HS-5 (cell line): ENCODE results near the gene CDH2.

ENCODE experiments used
- DNase-seq: peaks from one replicate; pipeline ENCODE4 v3.0.0-alpha.2; 2012; ENCODE audit warnings: low read depth

Gene CDH2

DNA sequence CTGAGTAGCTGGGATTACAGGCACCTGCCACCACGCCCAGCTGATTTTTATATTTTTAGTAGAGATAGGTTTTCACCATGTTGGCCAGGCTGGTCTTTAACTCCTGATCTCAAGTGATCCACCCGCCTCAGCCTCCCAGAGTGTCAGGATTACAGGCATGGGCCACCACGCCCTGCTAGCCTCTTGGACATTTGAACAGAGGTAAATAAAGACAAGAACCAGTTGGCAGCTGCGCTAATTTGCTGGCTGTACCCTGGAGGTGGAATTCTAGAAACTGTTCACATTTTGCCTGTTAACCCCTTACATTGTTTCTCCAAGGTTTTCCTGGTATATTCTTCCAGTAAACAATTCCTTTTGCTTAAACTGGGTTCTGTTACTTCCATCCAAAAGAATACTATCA lies 132.9 kb downstream of the CDH2 start:
- DNase-seq = no peak

DNA sequence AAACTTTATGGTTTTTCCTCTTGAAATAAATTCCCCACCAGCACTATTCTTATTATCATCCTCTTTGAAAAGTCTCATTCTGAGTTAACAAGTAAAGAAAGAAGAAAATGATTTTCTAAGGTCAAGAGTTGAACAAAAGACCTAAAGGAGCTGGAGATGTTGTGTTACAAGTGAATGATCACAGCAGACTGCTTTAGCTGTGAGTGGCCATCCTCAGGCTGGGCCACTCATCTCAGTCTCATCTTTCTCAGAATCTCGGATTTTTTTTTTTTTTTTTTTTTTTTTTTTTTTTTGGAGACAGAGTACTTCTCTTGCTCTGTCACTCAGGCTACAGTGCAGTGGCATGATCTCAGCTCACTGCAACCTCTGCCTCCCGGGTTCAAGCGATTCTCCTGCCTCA lies 133.3 kb downstream of the CDH2 start:
- DNase-seq = no peak

DNA sequence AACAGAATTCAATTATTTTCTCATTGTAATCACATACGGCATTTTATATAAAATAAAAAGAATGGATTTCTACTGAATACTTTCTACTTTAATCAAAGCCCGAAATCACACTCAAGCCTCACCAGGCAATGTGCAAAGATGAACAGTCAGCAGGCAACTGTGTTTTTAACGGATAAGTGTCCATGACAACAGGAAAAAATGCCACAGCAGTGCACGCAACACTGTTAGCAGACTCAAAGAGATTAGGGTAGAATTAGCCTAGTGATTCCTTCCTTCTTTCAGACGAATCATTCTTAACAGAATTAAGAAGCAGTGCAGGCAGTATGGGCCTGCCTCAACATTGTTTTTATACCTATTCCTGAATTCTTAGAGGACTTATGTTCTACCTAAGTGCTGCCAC lies 135.6 kb downstream of the CDH2 start:
- no peak for DNase-seq

DNA sequence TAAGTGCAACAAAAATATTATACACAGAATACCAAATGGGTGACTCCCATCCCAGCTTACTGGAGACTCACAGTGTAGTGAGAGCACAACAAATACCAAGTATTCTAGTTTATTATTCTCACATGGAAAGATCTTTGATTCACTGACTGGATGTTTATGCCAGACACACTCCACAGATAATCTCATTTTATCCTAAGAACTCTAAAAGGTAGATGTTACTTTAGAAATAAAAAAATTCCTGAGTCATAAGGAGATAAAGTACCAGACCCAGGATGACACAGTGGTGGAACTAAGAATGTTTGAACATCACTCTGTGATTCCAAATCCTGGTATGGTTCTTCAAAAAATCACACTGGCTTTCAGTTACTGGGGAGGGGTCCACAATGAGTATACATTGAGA lies 136.2 kb downstream of the CDH2 start:
- no peak for DNase-seq

DNA sequence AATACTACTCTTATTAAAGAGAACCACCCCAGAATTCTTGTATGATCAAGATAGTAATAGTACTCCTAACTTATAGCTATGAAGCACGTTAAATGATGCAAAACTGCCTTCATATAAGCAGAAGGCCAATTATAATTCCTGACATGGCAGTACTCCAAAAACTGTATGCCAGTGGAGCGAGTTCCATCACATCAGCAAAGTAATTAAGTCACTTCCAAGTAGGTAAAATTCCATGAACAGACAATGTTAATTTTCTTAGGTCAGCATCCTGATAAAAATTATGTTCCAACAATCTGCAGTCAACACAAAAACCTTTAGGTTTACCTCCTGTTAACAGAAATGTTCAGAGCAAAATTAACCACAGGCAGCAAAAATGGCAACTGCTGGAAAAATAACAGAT lies 136.7 kb downstream of the CDH2 start:
- DNase-seq = no peak

DNA sequence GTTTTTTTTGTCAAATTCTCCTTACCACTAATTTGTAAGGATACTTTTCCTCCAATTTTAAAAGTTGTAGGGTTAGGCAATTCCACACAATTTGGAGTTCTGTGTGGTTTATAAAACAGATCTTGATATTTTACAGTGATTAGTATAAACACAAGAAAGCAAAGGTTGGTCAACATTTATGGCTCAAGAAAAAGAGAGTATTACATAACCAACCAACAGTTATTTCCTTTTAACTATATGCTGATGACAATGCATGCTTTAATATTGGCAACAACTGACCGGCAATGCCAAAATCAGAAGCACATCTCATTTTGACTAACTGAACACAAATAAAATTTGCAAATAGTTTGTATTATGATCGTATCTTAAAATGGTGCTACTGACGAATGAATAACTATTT lies 137.2 kb downstream of the CDH2 start:
- DNase-seq = no peak

DNA sequence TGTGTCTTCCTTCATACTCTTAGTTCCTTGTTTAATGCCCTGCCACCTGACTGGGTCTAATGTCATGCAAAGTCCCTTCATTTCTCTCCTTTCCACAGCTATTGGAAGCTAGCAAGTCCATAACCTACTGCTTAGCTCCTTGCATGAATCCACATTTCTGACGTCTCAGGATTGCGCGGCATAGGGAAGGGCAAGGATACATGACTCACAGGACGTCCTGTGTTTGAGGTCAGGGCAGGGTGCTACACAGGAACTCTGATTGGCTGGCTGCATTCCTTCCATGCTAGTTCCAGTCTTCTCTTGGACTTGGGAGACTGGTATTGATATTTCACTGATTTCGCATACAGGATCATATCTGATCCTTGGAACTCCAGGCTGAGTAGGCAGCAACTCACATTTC lies 137.9 kb downstream of the CDH2 start:
- no peak for DNase-seq

DNA sequence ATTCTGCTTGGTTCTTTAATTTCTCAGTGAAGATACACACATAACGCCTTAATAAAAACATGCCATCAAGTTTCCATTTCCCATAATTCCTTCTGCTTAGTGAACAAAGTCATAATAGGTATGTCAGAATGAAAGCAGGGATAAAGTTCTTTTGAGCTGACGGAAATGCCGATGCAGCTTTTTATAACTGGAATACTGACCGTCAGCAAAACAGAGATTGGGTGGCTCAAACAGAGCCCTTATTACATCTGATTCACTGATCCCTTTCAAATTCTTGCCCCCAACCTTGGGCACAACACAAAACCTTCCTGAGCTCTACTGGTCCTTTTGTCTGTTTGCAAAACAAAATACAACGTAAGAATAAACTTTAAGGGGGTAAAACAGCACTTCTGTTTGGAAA lies 140.4 kb downstream of the CDH2 start:
- DNase-seq = no peak

DNA sequence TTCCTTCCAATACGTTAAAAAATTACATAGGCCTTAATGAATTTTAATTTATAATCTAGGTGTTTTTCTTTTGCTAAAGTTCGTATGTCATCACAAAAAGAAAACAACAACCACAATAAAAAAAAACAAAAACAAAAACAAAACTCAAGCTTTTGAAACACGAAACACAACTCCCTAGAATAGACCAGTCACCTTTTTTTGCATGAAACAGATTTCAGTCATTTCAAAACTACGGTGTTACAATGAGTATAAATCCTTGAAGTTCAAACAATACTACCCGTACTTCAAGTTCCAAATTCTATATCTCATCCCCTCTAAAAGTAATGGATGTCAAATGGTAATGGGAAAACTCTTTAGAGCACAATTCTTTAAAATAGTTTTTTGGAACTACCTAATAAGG lies 142.4 kb downstream of the CDH2 start:
- no peak for DNase-seq

DNA sequence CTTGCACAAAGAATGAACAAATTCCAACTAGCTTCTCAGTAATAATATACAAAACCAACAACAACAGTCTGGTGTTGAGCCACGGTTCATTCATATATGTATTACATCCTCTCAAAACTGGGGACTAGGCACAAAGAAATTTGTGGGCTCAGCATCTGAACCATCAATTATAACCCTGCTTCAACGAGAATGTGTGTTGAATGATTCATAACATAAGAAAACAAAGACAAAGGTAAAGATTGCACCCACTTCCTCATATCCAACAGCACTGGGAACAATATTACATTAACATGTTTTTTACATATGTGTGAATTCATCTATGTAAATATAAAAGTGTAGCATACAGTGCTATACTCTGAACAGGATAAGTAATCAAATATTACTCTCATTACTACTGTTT lies 144.8 kb downstream of the CDH2 start:
- DNase-seq = no peak

DNA sequence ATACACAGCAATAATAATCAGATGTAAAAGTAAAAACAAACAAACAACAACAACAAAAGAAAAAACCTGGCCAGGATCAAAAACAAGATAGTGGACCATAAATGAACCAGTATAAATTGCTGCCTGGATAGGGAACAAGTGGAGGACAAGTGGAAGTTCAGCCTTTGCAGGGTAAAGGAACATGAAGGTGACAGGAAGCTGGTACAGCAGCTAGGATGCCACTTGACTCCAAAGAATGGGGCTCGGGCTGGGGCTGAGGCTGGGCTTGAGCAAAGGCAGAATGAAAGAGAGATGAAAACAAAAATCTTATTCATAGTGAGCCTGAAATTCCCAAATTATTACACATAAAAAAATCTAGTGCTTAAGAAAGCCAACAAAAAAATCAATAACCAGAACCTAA lies 146.5 kb downstream of the CDH2 start:
- no peak for DNase-seq

DNA sequence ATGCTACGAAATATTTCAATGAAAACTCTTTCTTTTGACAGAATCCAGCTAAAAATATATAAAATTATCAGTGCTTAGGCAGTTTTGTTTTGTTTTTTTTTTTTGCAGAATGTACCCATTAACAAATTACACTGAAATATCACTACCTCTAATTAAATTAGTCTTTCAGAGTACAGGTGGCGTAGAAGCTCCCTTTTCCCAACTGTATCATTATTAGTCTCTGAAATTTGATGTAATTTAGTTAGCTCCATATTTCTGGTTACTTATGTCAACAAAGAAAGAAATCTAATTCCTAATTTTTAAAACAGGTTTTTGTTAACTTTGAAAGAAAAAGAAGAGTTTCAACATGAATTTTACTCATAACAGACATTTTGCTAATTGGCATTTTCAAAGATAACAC lies 149.2 kb downstream of the CDH2 start:
- no peak for DNase-seq

DNA sequence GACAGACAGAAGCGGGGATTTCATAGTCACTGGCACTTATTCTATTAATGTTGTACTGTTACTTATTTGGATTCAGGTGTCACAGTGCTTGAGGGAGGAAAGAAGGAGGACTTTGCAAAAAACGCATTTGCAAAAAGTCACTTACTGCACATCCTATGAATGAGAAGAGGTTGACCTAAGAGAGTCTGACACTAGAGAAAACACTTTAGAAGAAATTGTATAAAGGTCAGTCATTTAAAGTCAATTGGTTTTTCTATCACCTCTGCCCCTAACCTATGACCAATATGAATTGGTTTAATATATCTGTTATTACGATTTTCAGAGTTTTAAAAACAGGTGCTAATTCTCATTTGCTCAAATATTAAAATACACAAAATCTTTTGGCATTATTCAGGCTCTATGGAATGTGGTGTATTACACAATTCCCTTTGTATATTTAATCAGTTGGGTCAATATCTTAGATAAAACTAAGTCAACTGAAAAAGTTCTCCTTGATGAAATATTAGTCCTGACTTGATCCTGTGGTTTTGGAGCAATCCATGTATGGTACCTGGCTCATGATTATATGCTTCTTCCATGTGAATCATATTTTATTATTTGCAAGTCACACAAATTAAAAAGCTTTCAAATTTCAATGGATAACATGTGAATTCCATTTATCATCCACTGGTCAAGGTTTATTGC lies 157.4 kb downstream of the CDH2 start:
- DNase-seq = no peak

DNA sequence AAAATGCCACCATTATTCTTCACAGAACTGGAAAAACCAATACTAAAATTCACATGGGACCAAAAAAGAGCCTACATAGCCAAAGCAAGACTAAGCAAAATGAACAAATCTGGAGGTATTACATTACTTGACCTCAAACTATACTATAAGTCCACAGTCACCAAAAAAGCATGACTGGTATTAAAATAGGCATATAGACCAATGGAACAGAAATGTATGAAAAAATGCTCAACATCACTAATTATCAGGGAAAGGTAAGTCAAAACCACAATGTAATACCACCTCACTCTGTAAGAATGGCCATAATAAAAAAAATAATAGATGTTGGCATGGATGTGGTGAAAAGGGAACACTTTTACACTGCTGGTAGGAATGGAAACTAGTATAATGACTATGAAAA lies 158.6 kb downstream of the CDH2 start:
- no peak for DNase-seq

DNA sequence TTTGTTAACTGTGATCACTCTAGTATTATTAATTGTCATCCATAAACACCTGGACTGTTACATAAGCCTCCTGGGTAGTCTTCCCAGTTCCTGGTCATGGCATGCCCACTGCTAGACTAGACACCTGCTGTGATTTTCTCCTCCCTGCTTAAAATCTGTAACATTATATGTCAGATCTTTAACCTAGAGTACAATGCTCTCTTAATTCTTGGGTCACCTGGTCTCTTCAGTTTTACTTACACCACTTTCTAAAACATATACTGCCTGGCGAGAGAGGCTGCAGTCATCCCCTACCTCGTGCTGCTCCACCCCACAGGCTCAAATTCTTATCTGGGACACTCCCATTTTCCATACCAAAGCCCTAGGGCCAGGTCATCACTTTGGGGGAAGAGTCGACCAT lies 161.3 kb downstream of the CDH2 start:
- no peak for DNase-seq

DNA sequence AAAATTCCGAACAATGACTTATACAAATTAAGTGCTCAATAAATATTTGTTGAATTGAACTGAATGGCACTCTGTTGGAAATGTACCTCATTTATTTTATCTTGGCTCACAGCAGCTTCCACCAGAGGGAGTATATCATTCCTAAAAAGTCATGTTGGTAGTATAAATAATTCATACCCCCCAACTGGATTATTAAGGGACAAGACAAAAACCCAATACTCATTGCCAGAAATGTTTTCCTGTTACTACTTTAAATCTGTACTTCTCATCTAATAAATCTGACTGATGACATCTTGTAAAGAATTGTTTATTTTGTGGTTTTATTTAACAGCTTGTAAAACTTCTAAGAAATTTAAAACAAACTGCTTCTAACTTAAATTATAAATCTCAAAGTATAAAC lies 163.9 kb downstream of the CDH2 start:
- no peak for DNase-seq

DNA sequence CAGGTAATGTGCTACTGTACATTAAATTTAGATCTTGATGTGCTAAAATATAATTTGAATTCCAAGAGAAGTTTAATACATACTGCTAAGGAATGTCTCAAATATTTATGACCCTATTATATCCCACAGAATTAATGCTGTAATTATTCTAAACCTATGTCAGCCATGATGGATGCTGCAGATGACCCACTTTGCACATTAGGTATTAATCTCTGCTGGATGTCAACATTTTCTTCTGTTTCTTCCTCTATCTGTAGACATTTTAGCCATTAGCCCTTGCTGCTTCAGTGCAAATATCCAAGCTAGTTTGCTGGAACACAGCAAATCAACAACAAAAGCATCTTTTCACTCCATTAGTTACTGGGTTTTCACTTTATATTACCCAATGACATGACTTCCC lies 164.6 kb downstream of the CDH2 start:
- no peak for DNase-seq

DNA sequence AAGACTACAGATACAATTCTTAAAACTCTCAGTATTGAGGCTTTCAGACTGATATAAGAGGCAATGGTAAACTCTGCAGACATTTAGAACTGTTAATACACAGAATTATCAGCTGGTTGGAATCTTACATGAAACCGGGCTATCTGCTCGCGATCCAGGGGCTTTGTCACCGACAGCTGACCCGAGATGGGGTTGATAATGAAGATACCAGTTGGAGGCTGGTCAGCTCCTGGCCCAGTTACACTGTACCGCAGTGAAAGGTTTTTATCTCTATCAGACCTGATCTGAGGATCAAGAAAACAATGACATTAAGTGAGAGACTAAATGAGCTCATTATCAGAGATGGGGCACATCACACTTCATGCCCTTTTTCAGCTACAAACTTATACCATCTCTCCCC lies 167.3 kb downstream of the CDH2 start:
- no peak for DNase-seq

DNA sequence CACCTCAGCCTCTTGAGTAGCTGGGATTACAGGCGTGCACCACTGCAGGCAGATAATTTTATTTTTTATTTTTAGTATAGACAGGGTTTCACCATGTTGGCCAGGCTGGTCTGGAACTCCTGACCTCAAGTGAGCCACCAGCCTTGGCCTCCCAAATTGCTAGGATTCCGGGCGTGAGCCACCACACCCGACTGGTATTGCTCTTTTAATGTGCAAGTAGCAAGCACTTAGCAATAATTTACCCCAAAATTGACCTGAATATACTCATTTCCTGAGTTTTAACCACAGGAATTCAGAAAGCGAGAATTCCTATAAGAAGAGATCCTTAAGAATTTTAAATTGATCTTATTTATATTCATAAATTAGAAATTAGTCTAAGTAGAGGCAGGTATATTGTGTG lies 169.1 kb downstream of the CDH2 start:
- DNase-seq = peak; percentile 41

DNA sequence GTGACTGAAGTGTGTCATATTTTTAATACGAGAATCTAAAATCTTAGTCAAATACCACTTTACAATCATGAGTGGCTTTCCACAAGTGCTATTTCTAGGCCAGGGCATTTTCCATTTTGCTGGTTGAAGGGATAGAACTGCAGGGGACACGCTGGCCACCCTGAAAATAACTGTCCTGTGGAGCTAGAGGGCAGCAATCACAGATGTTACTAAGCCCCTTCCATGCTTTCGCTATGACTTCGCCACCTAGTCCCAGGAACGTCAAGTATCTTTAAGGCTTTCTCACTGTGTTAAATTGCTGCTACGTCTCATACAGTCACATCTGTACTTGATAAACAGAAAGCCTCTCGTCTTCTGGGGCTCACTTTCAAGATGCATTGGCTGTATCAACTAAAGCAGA lies 171.8 kb downstream of the CDH2 start:
- no peak for DNase-seq

DNA sequence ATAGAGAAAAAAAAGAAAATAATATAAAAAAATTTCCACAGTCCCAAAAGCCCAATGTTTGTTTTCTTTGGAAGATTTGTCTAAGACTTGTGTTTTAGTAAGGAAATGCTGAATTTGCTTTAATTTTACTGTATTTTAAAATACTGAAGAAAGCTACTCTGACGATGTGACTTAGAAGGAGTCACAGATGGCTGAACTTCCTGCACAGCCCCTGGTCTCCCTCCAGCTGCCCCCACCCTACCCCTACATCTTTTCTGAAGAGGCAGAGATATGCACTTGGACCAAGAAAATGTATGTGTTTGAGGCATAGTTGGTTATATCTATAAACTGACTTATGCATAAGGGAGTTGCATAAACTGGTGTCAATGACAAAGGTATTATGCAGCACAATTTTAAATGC lies 172.3 kb downstream of the CDH2 start:
- no peak for DNase-seq

DNA sequence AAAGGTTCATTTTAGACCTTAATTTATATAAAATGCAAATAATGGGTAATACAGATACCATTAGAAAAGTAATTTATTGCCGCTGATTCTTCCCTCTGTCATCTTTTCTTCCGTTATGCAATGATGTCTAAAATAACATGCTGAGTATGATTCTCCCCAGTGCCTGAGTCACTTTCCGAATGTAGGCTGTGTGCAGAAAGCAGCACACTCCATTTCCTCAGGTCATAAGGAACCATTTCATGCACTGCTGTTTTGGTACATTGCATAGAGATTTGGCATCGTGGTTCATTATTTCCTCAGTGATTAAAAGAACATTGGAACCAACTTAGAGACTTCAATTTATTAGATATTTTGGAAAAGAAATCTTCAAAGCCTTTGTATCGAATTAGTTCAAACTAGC lies 173.5 kb downstream of the CDH2 start:
- DNase-seq = no peak

DNA sequence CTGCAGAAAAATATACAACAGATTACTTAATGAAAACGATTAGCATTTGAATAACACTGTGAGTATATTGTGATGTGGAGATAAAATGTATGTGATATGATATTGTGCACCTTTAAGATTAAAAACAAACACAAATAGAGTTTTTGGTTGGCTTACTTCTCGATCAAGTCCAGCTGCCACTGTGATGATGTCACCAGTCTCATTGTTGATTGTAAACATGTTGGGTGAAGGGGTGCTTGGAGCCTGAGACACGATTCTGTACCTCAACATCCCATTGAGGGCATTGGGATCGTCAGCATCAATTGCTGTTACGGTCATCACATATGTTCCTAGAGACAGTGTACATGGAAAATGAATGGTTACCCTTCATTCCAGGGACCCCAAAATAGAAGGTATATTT lies 174.1 kb downstream of the CDH2 start:
- DNase-seq = no peak

DNA sequence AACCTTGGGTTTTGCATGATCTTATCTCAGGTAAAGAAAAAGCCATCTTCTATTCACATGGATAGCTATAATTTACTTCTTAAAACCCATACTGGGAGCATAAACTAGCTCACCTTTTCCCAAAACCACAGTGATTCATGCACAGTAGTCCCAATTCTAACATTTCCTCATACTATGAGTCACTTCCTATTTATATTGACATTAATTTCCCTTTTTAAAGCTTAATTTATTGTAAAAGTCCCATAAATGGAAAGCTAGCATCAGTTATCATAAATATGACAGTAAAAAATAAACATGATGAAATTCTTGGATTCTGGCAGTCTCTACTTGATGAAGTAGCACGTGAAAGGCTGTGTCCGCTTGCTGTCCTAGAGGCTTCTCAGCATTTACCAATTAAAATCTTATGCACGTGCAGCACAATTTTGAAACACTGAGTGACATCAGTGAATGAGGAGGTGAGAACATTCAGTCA lies 180.1 kb downstream of the CDH2 start:
- no peak for DNase-seq
